HCT116 (cell line): ENCODE data around the gene KRTAP10-9. TPM values are rescaled to one million over a fixed set of nuclear protein-coding genes. Genes with fewer than 3 reads are reported as not detected.
A peak's percentile ranks its signal among the peaks of the same experiment; 100 is the strongest.

ENCODE experiments used
- ATAC-seq: fragments of 200-7000 bp; cut with Tn5 transposase; 2 replicates; pipeline ENCODE4 v1.9.1; 2020; ENCODE audit warnings: mild to moderate bottlenecking, moderate library complexity
- BruUV-seq: library from RNA; stranded (reverse); fragments of 400-500 nt; replicated peaks from 2 replicates; lab custom pipeline; 2021; lab: Mats Ljungman, UMichigan
- CTCF ChIA-PET: fragments of 300-600 bp; sonication (Branson Sonifier 250); formaldehyde crosslinking; loops from one replicate; lab custom pipeline; 2021; ENCODE audit warnings: antibody characterized with exemption; lab: Charles Lee
- POLR2A ChIA-PET: fragments of 300-600, 350-600 bp; sonication (Branson Sonifier 250); formaldehyde crosslinking; loops from one replicate; lab custom pipeline; 2021; ENCODE audit warnings: antibody characterized with exemption; lab: Charles Lee
- RAD21 ChIA-PET, 2 experiments: fragments of 300-600 bp; sonication (Branson Sonifier 250); formaldehyde crosslinking; loops; one replicate each; lab custom pipeline; 2023; ENCODE audit warnings: low total read pairs in 2 of 2; ENCODE audit not compliant: uncharacterized antibody in 2 of 2, unreplicated experiment in 2 of 2, low non-redundant PET in 1 of 2; lab: Charles Lee
- DNase-seq: peaks from one replicate; pipeline ENCODE4 v3.0.0-alpha.2; 2010; ENCODE audit warnings: low read depth, low spot score
- H2AFZ ChIP-seq: fragments of 200-600 bp; shearing (Covaris generic), sonication (generic); 2 replicates; pipeline ENCODE4 v1.6.1; 2017; ENCODE audit warnings: low read depth, mixed run types, mixed read lengths, antibody characterized with exemption, low read length; ENCODE audit not compliant: poor library complexity, severe bottlenecking
- H3K27ac ChIP-seq: 2 replicates; pipeline ENCODE4 v1.5.1; 2012; ENCODE audit warnings: low read depth, low read length
- H3K27me3 ChIP-seq: fragments of 200-600 bp; sonication (generic); 2 replicates; pipeline ENCODE4 v1.6.1; 2016; ENCODE audit warnings: mixed run types, low read length, mixed read lengths; ENCODE audit not compliant: insufficient read depth
- H3K36me3 ChIP-seq, 2 experiments: fragments of 200-500 bp in 1 of 2; fragments of 200-600 bp in 1 of 2; sonication (Bioruptor generic) in 1 of 2; sonication (generic) in 1 of 2; 2 replicates each; pipeline versions ENCODE4 v1.5.1 to v1.6.1; 2014 to 2016; ENCODE audit warnings: low read length in 2 of 2, inconsistent platforms in 1 of 2, mixed read lengths in 1 of 2, mixed run types in 1 of 2; ENCODE audit not compliant: insufficient read depth in 2 of 2, control insufficient read depth in 1 of 2
- H3K4me1 ChIP-seq, 2 experiments: fragments of 200-600 bp in 1 of 2; sonication (generic) in 1 of 2; 2 replicates each; pipeline versions ENCODE4 v1.5.1 to v1.6.1; 2012 to 2017; ENCODE audit warnings: low read length in 2 of 2, inconsistent platforms in 1 of 2, mild to moderate bottlenecking in 1 of 2, mixed read lengths in 1 of 2, mixed run types in 1 of 2, moderate library complexity in 1 of 2; ENCODE audit not compliant: insufficient read depth in 2 of 2, control insufficient read depth in 1 of 2
- H3K4me2 ChIP-seq: fragments of 200-600 bp; sonication (generic); 2 replicates; pipeline ENCODE4 v1.6.1; 2017; ENCODE audit warnings: mixed run types, low read length, mixed read lengths
- H3K4me3 ChIP-seq, 2 experiments: fragments of 200-600 bp in 1 of 2; sonication (generic) in 1 of 2; replicated peaks in 1 of 2; 2 replicates each; pipeline ENCODE4 v1.5.1; 2011 to 2016; ENCODE audit warnings: low read length in 2 of 2, control low read depth in 1 of 2, low read depth in 1 of 2, mild to moderate bottlenecking in 1 of 2, mixed read lengths in 1 of 2, mixed run types in 1 of 2
- H3K79me2 ChIP-seq: fragments of 200-600 bp; sonication (generic); 2 replicates; pipeline ENCODE4 v1.6.1; 2017; ENCODE audit warnings: mild to moderate bottlenecking, mixed run types, low read length, moderate library complexity, mixed read lengths; ENCODE audit not compliant: insufficient read depth
- H3K9ac ChIP-seq: fragments of 200-600 bp; sonication (generic); 2 replicates; pipeline ENCODE4 v1.6.1; 2016; ENCODE audit warnings: low read length, mixed read lengths
- H3K9me2 ChIP-seq: fragments of 200-600 bp; sonication (generic), shearing (Covaris generic); 2 replicates; pipeline ENCODE4 v1.6.1; 2017; ENCODE audit warnings: mixed run types, mild to moderate bottlenecking, moderate library complexity; ENCODE audit not compliant: insufficient read depth
- H3K9me3 ChIP-seq, 2 experiments: fragments of 200-500 bp in 1 of 2; fragments of 200-600 bp in 1 of 2; sonication (Bioruptor generic) in 1 of 2; sonication (generic) in 1 of 2; 2 replicates each; pipeline ENCODE4 v1.6.1; 2014 to 2017; ENCODE audit warnings: low read length in 2 of 2, mixed read lengths in 2 of 2, inconsistent platforms in 1 of 2, low read depth in 1 of 2, mild to moderate bottlenecking in 1 of 2, mixed run types in 1 of 2, moderate library complexity in 1 of 2; ENCODE audit not compliant: control insufficient read depth in 1 of 2, insufficient read depth in 1 of 2
- H4K20me1 ChIP-seq: fragments of 200-600 bp; sonication (generic), shearing (Covaris generic); 2 replicates; pipeline ENCODE4 v1.6.1; 2017; ENCODE audit warnings: mixed run types, mild to moderate bottlenecking, moderate library complexity; ENCODE audit not compliant: insufficient read depth
- CTCF ChIP-seq, 3 experiments: fragments of 200-600 bp in 1 of 3; sonication (generic) in 1 of 3; IDR thresholded peaks in 2 of 3; conservative IDR thresholded peaks in 1 of 3; 2 replicates each; pipeline ENCODE4 v1.5.1; 2012 to 2017; ENCODE audit warnings: low read depth in 2 of 3, low read length in 2 of 3, antibody characterized with exemption in 1 of 3, borderline replicate concordance in 1 of 3, control low read depth in 1 of 3, mild to moderate bottlenecking in 1 of 3, mixed read lengths in 1 of 3, mixed run types in 1 of 3, moderate library complexity in 1 of 3; ENCODE audit not compliant: insufficient read depth in 1 of 3
- POLR2A ChIP-seq: IDR thresholded peaks from 2 replicates; pipeline ENCODE4 v1.7.0; 2011; ENCODE audit warnings: borderline replicate concordance; ENCODE audit not compliant: insufficient read depth, insufficient read length; ENCODE audit errors: extremely low read depth
- intact Hi-C: fragments of 100-400 bp; cut with micrococcal nuclease; formaldehyde crosslinking; loops from 2 replicates; pipeline ENCODE4 v1.10.0; 2022
- total RNA-seq: library from RNA; stranded (reverse); gene quantifications from one replicate; pipeline ENCODE4 v1.2.1, GENCODE V29; 2021; ENCODE audit not compliant: unreplicated experiment
- TF ChIP-seq, protein P1 (sequence below): IDR thresholded peaks from 2 replicates; pipeline ENCODE4 v1.6.1; 2012
- TF ChIP-seq, protein P2 (sequence below): IDR thresholded peaks from 2 replicates; pipeline ENCODE4 v1.6.1; 2012; ENCODE audit warnings: low read depth

KRTAP10-9 gene
- total RNA-seq, 1 experiment from 2014 or later = not detected

GRCh38 chr21:44617071-44617501 is 9.8 kb upstream of the KRTAP10-9 start:
- Histone ChIP-seq H3K36me3 (no peaks in the 10 kb centered on the region), H3K9me3 (peaks cover 6 to 11% of the 10 kb centered on the region in 2 experiments), H3K4me2 (no peak overlapping the region), H3K9ac (no peak overlapping the region), H3K27ac (no peak overlapping the region), H3K79me2 (no peaks in the 10 kb centered on the region), H3K27me3 (no peaks in the 10 kb centered on the region), H3K4me3 (no peak overlapping the region), H4K20me1 (no peaks in the 10 kb centered on the region), H2AFZ (no peak overlapping the region), H3K4me1 (no peaks in the 10 kb centered on the region), H3K9me2 (no peaks in the 10 kb centered on the region)
- no TSS peak for BruUV-seq
- no peak for DNase-seq
- ATAC-seq = no peak
- intact Hi-C loops = no loop called here
- ChIA-PET POLR2A (no interaction called here), CTCF (no interaction called here), RAD21 (no interaction called here)
- TF ChIP-seq POLR2A = no peak
- TF ChIP-seq, all 23 proteins: peak for 0

DNA sequence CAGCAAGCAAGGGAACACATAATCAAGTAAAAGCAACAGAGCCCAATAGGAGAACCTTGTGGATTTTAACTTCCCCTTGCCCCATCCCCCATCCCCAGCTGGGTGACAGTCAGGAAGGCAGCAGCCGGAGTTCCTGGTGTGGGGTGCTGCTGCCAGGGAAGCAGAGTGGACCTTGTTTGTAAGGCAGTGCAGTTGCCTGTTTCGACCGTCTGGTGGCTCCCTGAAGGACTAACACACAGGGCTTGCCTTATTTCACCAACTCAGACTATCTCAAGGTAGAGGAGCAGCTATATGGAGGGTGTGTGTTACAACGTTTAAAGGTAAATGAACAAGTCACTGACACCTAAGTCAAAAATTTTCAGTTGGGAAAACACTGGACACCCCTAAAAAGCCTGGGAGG is 8.4 kb upstream of the KRTAP10-9 start:
- intact Hi-C loops = no loop called here
- ChIA-PET RAD21 (no interaction called here), CTCF (no interaction called here), POLR2A (no interaction called here)
- no peaks in the 10 kb centered on the region for H3K9me2 ChIP-seq
- DNase-seq (peak; percentile 2), ATAC-seq (peak; percentile 88)
- no peak overlapping the region for H3K9ac ChIP-seq
- no peaks in the 10 kb centered on the region for H4K20me1 ChIP-seq
- no peaks in the 10 kb centered on the region for H3K4me1 ChIP-seq
- H3K9me3 ChIP-seq = peaks cover 8 to 20% of the 10 kb centered on the region in 2 experiments
- TF ChIP-seq, protein P1, sequence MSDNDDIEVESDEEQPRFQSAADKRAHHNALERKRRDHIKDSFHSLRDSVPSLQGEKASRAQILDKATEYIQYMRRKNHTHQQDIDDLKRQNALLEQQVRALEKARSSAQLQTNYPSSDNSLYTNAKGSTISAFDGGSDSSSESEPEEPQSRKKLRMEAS = no peak
- TF ChIP-seq CTCF (IDR thresholded peaks at IDR 0.05 in 2 of 3, conservative IDR thresholded peaks at IDR 0.05 in 1 of 3; ENCODE audit: borderline replicate concordance in 1 of 3, insufficient read depth in 1 of 3, low read depth in 2 of 3, low read length in 2 of 3) = peak; percentile 6 to 23 (median 14); a peak in 1 of 6 replicates
- TF ChIP-seq, protein P2, sequence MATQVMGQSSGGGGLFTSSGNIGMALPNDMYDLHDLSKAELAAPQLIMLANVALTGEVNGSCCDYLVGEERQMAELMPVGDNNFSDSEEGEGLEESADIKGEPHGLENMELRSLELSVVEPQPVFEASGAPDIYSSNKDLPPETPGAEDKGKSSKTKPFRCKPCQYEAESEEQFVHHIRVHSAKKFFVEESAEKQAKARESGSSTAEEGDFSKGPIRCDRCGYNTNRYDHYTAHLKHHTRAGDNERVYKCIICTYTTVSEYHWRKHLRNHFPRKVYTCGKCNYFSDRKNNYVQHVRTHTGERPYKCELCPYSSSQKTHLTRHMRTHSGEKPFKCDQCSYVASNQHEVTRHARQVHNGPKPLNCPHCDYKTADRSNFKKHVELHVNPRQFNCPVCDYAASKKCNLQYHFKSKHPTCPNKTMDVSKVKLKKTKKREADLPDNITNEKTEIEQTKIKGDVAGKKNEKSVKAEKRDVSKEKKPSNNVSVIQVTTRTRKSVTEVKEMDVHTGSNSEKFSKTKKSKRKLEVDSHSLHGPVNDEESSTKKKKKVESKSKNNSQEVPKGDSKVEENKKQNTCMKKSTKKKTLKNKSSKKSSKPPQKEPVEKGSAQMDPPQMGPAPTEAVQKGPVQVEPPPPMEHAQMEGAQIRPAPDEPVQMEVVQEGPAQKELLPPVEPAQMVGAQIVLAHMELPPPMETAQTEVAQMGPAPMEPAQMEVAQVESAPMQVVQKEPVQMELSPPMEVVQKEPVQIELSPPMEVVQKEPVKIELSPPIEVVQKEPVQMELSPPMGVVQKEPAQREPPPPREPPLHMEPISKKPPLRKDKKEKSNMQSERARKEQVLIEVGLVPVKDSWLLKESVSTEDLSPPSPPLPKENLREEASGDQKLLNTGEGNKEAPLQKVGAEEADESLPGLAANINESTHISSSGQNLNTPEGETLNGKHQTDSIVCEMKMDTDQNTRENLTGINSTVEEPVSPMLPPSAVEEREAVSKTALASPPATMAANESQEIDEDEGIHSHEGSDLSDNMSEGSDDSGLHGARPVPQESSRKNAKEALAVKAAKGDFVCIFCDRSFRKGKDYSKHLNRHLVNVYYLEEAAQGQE = no peak
- H3K36me3 ChIP-seq = no peaks in the 10 kb centered on the region
- no peaks in the 10 kb centered on the region for H3K79me2 ChIP-seq
- no TSS peak for BruUV-seq
- no peaks in the 10 kb centered on the region for H3K27me3 ChIP-seq
- H3K4me3 ChIP-seq = no peak overlapping the region
- H2AFZ ChIP-seq = no peak overlapping the region
- no peak overlapping the region for H3K27ac ChIP-seq
- no peak overlapping the region for H3K4me2 ChIP-seq
